ENCODE results near the gene ADSS1. TPM values are rescaled to one million over a fixed set of nuclear protein-coding genes. Genes with fewer than 3 reads are reported as not detected.

Gene ADSS1
- total and polyA plus RNA-seq, 4 donors, result 5.3 to 9.3 (median 7.1) TPM

DNA sequence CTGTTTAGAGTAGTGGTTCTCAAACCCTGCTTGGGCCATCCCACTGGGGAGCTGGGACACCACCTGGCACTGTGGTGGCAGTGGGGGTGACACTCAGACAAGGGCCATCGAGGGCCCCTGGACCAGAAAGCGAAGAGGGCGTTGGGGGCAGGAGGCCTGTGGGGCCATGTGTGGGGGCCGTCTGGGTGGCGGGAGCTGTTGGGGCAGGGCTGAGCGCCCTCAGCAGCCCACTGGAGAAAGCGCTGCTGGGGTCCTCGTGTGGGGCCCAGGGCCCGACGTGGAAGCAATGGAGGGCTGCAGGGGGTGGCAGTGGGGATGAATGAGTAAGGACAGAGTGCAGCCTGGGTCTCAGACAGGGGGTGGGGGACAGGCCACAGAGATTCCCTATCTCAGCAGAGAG, 5.9 kb upstream of the ADSS1 start:
- H3K36me3 ChIP-seq (ENCODE audit: control insufficient read depth in 4 of 4, insufficient read depth in 4 of 4, low read length in 4 of 4), result peaks cover 0 to 61% (median 7%) of the 10 kb centered on the region in 4 donors
- no peaks in the 10 kb centered on the region for H3K9me3 ChIP-seq (ENCODE audit: control insufficient read depth in 4 of 4, insufficient read depth in 3 of 4, low read length in 3 of 4)
- TF ChIP-seq, protein P1, sequence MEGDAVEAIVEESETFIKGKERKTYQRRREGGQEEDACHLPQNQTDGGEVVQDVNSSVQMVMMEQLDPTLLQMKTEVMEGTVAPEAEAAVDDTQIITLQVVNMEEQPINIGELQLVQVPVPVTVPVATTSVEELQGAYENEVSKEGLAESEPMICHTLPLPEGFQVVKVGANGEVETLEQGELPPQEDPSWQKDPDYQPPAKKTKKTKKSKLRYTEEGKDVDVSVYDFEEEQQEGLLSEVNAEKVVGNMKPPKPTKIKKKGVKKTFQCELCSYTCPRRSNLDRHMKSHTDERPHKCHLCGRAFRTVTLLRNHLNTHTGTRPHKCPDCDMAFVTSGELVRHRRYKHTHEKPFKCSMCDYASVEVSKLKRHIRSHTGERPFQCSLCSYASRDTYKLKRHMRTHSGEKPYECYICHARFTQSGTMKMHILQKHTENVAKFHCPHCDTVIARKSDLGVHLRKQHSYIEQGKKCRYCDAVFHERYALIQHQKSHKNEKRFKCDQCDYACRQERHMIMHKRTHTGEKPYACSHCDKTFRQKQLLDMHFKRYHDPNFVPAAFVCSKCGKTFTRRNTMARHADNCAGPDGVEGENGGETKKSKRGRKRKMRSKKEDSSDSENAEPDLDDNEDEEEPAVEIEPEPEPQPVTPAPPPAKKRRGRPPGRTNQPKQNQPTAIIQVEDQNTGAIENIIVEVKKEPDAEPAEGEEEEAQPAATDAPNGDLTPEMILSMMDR (IDR thresholded peaks at IDR 0.05; ENCODE audit: control extremely low read depth, extremely low read depth), result no peak
- ATAC-seq (ENCODE audit: insufficient read depth, low FRiP score), result no peak
- WGBS, 2 donors, result 91 to 92% methylated on average over 10 of the region's 10 CpGs
- no peak overlapping the region for H3K4me3 ChIP-seq
- no peak overlapping the region for H3K9ac ChIP-seq (ENCODE audit: insufficient read depth in 1 of 2, low read length in 2 of 2)
- DNase-seq, result no peak
- H3K4me1 ChIP-seq (ENCODE audit: control insufficient read depth in 5 of 5, insufficient read depth in 5 of 5, low read length in 5 of 5), result peaks cover 0 to 3% (median 0%) of the 10 kb centered on the region in 5 donors
- H3K27ac ChIP-seq (ENCODE audit: low read depth in 1 of 2, low read length in 1 of 2), result no peak overlapping the region
- H3K27me3 ChIP-seq (ENCODE audit: control insufficient read depth in 3 of 3, insufficient read depth in 3 of 3, low read length in 2 of 3), result no peaks in the 10 kb centered on the region

DNA sequence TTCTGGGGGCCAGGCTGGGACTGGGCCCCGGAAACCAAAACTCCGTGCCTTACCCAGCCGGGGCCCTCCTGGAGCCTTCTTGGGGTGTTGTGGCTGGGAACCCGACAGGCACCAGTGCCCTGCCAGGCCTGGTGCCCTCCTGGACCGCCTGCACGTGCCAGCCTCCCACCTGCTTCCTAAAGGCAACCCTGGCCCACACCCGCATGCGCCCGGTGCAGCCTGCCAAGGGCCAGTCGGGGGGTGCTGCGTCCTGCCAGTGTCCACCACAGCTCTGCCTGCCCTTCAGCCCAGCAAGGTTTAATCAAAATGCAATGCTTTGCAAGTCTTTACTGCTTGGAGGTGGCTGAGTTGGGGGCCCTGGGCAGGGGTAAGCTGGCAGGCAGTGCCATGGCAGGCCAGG, 5.2 kb upstream of the ADSS1 start:
- TF ChIP-seq, protein P1 (IDR thresholded peaks at IDR 0.05; ENCODE audit: control extremely low read depth, extremely low read depth), result no peak
- DNase-seq (no peak), ATAC-seq (ENCODE audit: insufficient read depth, low FRiP score) (no peak)
- WGBS, 2 donors, result 91 to 94% methylated on average over 11 of the region's 11 CpGs
- Histone ChIP-seq H3K9ac (ENCODE audit: insufficient read depth in 1 of 2, low read length in 2 of 2) (no peak overlapping the region), H3K4me3 (no peak overlapping the region), H3K27ac (ENCODE audit: low read depth in 1 of 2, low read length in 1 of 2) (no peak overlapping the region), H3K4me1 (ENCODE audit: control insufficient read depth in 5 of 5, insufficient read depth in 5 of 5, low read length in 5 of 5) (peaks cover 0 to 5% (median 3%) of the 10 kb centered on the region in 5 donors), H3K27me3 (ENCODE audit: control insufficient read depth in 3 of 3, insufficient read depth in 3 of 3, low read length in 2 of 3) (no peaks in the 10 kb centered on the region), H3K36me3 (ENCODE audit: control insufficient read depth in 4 of 4, insufficient read depth in 4 of 4, low read length in 4 of 4) (peaks cover 0 to 54% (median 4%) of the 10 kb centered on the region in 4 donors), H3K9me3 (ENCODE audit: control insufficient read depth in 4 of 4, insufficient read depth in 3 of 4, low read length in 3 of 4) (no peaks in the 10 kb centered on the region)

DNA sequence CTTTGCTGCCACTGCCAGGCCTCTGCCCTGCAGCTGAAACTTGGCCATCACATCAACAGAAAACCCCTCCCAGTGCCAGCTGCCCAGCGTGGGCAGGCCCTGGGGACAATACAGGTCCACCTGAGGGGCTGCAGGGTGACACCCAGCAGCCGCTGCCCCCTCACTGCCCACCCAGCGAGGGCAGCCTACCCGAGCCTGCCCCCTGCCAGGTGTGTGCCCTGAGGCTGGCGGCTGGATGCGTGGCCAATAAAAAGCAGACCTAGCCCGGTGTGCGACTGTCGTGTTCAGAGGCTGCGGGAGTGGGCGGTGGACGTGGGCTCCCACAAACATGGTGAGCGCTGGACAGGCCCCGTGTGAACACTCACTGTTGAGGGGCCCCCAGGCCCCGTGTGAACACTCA, 4.7 kb upstream of the ADSS1 start:
- Histone ChIP-seq H3K27me3 (ENCODE audit: control insufficient read depth in 3 of 3, insufficient read depth in 3 of 3, low read length in 2 of 3) (no peaks in the 10 kb centered on the region), H3K9me3 (ENCODE audit: control insufficient read depth in 4 of 4, insufficient read depth in 3 of 4, low read length in 3 of 4) (no peaks in the 10 kb centered on the region), H3K27ac (ENCODE audit: low read depth in 1 of 2, low read length in 1 of 2) (no peak overlapping the region), H3K9ac (ENCODE audit: insufficient read depth in 1 of 2, low read length in 2 of 2) (no peak overlapping the region), H3K36me3 (ENCODE audit: control insufficient read depth in 4 of 4, insufficient read depth in 4 of 4, low read length in 4 of 4) (peaks cover 0 to 50% (median 4%) of the 10 kb centered on the region in 4 donors), H3K4me1 (ENCODE audit: control insufficient read depth in 5 of 5, insufficient read depth in 5 of 5, low read length in 5 of 5) (peaks cover 0 to 5% (median 3%) of the 10 kb centered on the region in 5 donors), H3K4me3 (no peak overlapping the region)
- ATAC-seq (ENCODE audit: insufficient read depth, low FRiP score) (no peak), DNase-seq (no peak)
- 91 to 95% methylated on average over 15 of the region's 15 CpGs for WGBS, 2 donors
- TF ChIP-seq, protein P1 (IDR thresholded peaks at IDR 0.05; ENCODE audit: control extremely low read depth, extremely low read depth), result no peak

Data from lung (tissue), 12 donors.